ENCODE results near the gene SLIT3.

The SLIT3 gene

GRCh38 chr5:169139480-169140050 lies 161.4 kb downstream of the SLIT3 start:
- Histone ChIP-seq H3K4me3 (replicated peaks; ENCODE audit: low read depth, low read length) (no peak overlapping the region), H3K36me3 (ENCODE audit: control insufficient read depth, insufficient read depth, low read length) (no peaks in the 10 kb centered on the region), H3K27me3 (replicated peaks; ENCODE audit: control insufficient read depth, insufficient read depth, low read length) (no peaks in the 10 kb centered on the region; the same call in 1 of the 2 replicates)
- TF ChIP-seq, protein P1, sequence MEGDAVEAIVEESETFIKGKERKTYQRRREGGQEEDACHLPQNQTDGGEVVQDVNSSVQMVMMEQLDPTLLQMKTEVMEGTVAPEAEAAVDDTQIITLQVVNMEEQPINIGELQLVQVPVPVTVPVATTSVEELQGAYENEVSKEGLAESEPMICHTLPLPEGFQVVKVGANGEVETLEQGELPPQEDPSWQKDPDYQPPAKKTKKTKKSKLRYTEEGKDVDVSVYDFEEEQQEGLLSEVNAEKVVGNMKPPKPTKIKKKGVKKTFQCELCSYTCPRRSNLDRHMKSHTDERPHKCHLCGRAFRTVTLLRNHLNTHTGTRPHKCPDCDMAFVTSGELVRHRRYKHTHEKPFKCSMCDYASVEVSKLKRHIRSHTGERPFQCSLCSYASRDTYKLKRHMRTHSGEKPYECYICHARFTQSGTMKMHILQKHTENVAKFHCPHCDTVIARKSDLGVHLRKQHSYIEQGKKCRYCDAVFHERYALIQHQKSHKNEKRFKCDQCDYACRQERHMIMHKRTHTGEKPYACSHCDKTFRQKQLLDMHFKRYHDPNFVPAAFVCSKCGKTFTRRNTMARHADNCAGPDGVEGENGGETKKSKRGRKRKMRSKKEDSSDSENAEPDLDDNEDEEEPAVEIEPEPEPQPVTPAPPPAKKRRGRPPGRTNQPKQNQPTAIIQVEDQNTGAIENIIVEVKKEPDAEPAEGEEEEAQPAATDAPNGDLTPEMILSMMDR (IDR thresholded peaks at IDR 0.05; ENCODE audit: insufficient read depth, low read length, poor library complexity, severe bottlenecking): no peak
- no peak for DNase-seq (ENCODE audit: extremely low read depth, insufficient read length)

GRCh38 chr5:169133531-169133930 lies 167.4 kb downstream of the SLIT3 start:
- TF ChIP-seq, protein P1 (IDR thresholded peaks at IDR 0.05; ENCODE audit: insufficient read depth, low read length, poor library complexity, severe bottlenecking): no peak
- no peaks in the 10 kb centered on the region for H3K27me3 ChIP-seq (replicated peaks; ENCODE audit: control insufficient read depth, insufficient read depth, low read length)
- H3K36me3 ChIP-seq (ENCODE audit: control insufficient read depth, insufficient read depth, low read length): no peaks in the 10 kb centered on the region
- DNase-seq (ENCODE audit: extremely low read depth, insufficient read length): no peak
- H3K4me3 ChIP-seq (replicated peaks; ENCODE audit: low read depth, low read length): no peak overlapping the region

GRCh38 chr5:169132302-169132660 lies 168.7 kb downstream of the SLIT3 start:
- TF ChIP-seq, protein P1 (IDR thresholded peaks at IDR 0.05; ENCODE audit: insufficient read depth, low read length, poor library complexity, severe bottlenecking): no peak
- H3K27me3 ChIP-seq (replicated peaks; ENCODE audit: control insufficient read depth, insufficient read depth, low read length): no peaks in the 10 kb centered on the region
- no peak for DNase-seq (ENCODE audit: extremely low read depth, insufficient read length)
- H3K4me3 ChIP-seq (replicated peaks; ENCODE audit: low read depth, low read length): no peak overlapping the region
- no peaks in the 10 kb centered on the region for H3K36me3 ChIP-seq (ENCODE audit: control insufficient read depth, insufficient read depth, low read length)

- no peak for DNase-seq (ENCODE audit: extremely low read depth, insufficient read length)
- Histone ChIP-seq H3K36me3 (ENCODE audit: control insufficient read depth, insufficient read depth, low read length) (no peaks in the 10 kb centered on the region), H3K4me3 (replicated peaks; ENCODE audit: low read depth, low read length) (no peak overlapping the region), H3K27me3 (replicated peaks; ENCODE audit: control insufficient read depth, insufficient read depth, low read length) (no peaks in the 10 kb centered on the region)
- TF ChIP-seq, protein P1 (IDR thresholded peaks at IDR 0.05; ENCODE audit: insufficient read depth, low read length, poor library complexity, severe bottlenecking): no peak
These were observed 169.2 kb downstream of the SLIT3 start for GRCh38 chr5:169131616-169132301.

DNA sequence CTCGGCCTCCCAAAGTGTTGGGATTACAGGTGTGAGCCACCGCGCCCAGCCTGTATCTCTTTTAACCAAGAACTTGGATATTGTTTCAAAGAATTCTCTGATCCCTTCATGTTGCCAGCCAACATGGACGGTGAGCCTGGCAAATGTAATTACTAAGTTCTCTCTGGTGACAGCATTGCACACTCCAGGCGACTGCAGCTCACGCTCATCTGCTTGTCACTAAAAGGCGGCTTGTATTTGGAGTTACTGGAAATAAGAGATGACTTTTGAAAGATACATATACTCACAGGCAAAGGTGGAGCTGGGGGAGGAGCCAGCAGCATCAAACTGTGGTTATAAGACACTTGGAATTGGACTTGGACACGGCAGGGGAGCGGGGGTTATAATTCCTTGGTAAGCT lies 172.3 kb downstream of the SLIT3 start:
- Histone ChIP-seq H3K27me3 (replicated peaks; ENCODE audit: control insufficient read depth, insufficient read depth, low read length) (no peaks in the 10 kb centered on the region; the same call in 1 of the 2 replicates), H3K36me3 (ENCODE audit: control insufficient read depth, insufficient read depth, low read length) (no peaks in the 10 kb centered on the region), H3K4me3 (replicated peaks; ENCODE audit: low read depth, low read length) (no peak overlapping the region)
- TF ChIP-seq, protein P1 (IDR thresholded peaks at IDR 0.05; ENCODE audit: insufficient read depth, low read length, poor library complexity, severe bottlenecking): no peak
- DNase-seq (ENCODE audit: extremely low read depth, insufficient read length): no peak

Data from GM06990 (cell line).